Forelimb muscle (tissue), 1 donor: ENCODE results near the gene SRBD1. TPM values are rescaled to one million over a fixed set of nuclear protein-coding genes. Genes with fewer than 3 reads are reported as not detected.

ENCODE experiments used
- DNase-seq: peaks from one replicate; pipeline ENCODE4 v3.0.0-alpha.2; 2013; ENCODE audit warnings: low read depth
- polyA plus RNA-seq: library from polyadenylated mRNA; unstranded; fragments of 120-200 nt; gene quantifications from one replicate; pipeline ENCODE4 v1.2.1, GENCODE V29; 2013; ENCODE audit not compliant: insufficient read length

SRBD1 gene
- 9.2 TPM for polyA plus RNA-seq

DNA sequence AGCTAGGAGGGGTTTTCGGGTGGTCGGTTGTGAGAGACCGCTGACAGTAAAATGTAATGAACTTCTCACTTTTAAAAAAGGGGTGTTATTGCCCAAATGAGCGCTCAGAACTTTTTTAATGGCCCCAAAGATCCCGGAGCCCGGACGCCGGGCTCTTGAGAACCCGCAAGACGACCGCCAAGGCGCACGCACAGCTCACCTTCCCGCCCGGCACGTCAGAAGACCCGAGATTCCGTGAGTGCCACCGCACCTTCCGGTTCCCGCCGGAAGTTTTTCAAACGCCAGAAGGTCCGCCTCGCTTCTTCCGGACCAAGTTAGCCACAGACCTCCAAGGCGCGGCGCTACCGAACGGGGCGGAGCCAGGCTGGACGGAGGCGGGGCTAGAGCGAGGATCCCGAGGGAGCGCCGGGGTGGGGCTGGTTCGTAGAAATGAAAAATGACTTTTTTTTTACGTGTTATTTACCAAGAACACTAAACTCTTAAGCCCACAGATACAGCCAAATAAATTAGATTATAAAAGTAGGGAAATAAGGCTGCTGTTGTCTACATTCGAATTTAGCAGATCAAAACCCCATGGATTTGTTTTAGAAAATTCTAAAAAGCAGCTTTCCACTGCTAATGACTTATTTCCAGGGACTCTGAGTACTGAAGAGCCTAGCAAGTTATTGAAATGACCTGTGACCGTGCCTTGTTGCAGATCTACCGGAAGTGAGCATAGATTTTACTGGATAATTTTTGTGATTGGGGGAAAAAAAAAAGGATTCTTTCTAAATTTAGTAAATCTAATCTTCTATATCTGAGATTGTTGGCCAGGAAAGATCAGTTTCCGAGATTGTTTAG, at the start of gene SRBD1:
TSS of gene SRBD1 (minus strand) at position 248 of the 840 bp plus-strand sequence. CDS start 5,826 bp downstream, outside the sequence.
- peak; percentile 79 for DNase-seq

GRCh38 chr2:45654250-45654649, 43.2 kb upstream of the SRBD1 start:
- DNase-seq, result no peak

GRCh38 chr2:45653122-45653913, 42.3 kb upstream of the SRBD1 start:
- DNase-seq, result no peak

GRCh38 chr2:45652090-45653031, 41.3 kb upstream of the SRBD1 start:
- DNase-seq, result no peak

DNA sequence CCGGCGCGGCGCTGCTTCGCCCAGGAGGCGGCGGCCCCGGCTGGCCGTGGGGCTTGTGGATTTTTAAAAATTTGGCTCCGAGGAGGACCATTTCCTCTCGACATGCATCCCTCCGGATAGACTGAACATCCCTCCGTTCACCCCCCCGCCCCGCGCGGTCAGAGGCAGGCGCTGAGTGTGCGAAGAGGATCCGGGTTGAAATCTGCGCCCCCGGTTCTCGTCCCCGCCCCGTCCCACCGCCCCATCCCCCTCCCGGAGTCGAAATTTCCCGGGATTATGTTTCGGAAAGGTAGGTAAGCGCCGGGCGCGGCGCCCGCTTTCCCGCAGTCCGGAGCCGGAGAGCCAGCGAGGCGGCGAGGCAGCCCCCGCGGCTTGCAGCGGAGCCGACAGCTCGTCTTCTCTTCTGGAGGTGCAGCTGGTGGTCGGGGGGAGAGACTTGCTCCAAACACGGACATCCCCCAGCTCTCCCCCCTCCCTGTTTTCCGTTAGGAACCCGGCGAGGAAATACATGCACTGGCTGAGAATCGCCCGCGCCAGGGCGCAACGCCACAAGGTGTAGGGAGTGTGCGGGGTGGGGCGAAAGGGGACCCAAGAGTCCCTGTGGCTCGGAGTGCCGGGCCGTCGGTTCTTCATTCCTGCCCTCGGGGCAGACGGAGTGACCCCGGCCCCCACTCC, 40.5 kb upstream of the SRBD1 start, which contains the start of gene PRKCE:
TSS of gene PRKCE (plus strand) at position 261 of the 675 bp plus-strand sequence.
- no peak for DNase-seq

GRCh38 chr2:45650851-45651414, 39.9 kb upstream of the SRBD1 start:
- peak; percentile 96 for DNase-seq

- DNase-seq, result no peak
Observed at GRCh38 chr2:45649858-45650811, 39.1 kb upstream of the SRBD1 start.

- no peak for DNase-seq
Observed at GRCh38 chr2:45649462-45649857, 38.4 kb upstream of the SRBD1 start.

DNA sequence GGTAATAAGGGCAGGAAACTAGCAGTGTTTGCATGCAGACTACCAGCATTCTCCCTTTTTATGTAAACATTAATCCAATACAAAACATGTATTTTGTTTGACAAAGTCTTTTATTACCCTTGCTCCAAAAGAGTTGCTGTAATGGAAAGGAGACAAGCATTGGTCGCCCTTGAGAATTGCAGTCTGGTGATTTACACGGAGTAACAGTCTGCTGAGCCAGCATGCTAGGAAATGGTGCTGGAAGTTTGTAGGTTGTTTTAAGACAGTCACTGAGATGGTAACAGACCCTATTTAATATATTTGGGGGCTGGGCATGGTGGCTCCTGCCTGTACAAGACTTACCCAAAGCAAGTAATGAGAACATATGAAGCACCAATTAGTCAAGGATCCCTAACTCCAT, 37.6 kb upstream of the SRBD1 start:
- no peak for DNase-seq

- no peak for DNase-seq
Observed at GRCh38 chr2:45647986-45648520, 37.0 kb upstream of the SRBD1 start.

GRCh38 chr2:45647356-45647755, 36.3 kb upstream of the SRBD1 start:
- DNase-seq, result no peak

DNA sequence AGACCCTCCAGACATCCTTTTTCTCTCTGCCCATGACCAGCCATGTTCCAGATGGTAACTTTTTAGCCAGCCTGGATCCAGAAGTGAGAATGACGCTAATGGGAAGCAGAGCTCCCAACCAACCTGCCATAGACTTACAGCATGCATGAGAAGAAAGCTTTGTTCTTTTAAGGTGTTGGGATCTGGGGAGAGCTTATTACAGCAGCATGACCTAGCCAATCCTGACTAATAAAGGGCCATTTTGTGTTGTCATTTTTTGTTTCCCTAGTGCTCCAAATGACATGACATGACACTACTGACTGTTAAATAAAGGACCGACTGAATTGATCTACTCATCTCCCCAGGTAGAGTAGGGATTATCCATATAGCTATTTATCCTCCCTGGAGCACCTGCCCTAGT, 35.2 kb upstream of the SRBD1 start:
- DNase-seq, result no peak

DNA sequence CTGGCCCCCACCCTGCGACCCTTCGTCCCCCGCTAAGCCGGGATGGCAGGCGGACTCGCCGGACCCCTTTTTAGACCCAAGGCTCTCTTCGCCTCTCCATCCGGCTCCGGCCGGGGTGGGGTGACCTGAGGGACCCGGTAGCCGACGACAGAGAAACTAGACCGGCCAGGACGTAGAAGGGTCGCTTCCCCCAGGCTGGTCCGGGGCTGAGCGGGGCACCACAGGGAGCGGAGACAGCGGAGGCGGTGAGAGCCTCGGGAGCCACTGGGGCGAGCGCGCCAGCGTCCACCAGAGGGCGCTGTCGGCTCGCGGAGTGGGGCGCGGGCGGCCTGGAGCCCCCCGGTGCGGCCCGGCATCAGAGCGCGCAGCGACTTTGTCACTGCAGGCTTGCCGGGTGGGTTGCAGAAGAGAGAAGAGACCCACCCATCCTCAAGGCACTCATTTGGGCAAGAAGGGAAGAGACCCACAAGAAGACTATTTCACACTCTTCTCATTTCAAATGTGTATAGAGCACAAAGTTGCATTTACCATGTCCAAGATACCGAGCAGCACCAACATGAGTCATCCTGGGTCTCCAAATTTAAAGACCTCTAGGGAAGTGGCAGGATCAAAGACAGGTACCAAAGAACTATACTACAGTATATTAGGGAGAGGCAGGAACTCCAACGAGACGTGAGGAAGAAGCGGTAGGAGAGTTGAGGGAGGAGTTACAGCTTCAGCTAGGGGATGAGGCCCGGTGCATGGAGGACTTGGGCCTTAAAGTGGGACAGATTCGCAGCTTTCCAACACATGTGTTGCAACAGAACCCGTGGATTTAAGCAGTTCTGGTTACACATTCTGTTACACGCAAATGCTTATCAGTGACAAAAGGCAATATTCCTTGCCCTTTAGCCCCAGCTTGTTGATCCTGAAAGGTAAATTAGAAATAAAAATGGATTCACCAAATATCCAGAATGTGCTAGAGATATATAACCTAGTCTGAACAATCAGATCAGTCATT, 32.8 kb upstream of the SRBD1 start:
- DNase-seq, result no peak

- no peak for DNase-seq
Observed at GRCh38 chr2:45643095-45643494, 32.0 kb upstream of the SRBD1 start.

DNA sequence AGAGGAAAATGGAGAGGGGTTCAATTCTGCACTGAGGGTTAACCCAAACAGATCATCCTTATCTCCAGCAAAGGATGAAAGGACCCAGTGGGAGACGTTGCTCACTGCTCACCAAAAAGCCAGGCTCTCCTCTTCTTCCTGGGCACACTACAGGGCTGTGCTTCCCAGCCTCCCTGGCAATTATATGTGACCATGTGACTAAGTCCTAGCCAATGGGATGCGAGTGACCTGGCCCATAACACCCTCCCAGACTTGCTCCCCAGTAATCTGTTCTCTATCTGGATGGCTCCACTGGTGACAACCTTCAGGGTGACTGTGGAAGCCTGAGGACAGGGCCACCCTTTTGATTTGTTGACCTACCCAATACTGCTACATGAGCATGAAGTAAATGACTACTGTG, 29.5 kb upstream of the SRBD1 start:
- no peak for DNase-seq

- no peak for DNase-seq
Observed at GRCh38 chr2:45637440-45637839, 26.4 kb upstream of the SRBD1 start.

DNA sequence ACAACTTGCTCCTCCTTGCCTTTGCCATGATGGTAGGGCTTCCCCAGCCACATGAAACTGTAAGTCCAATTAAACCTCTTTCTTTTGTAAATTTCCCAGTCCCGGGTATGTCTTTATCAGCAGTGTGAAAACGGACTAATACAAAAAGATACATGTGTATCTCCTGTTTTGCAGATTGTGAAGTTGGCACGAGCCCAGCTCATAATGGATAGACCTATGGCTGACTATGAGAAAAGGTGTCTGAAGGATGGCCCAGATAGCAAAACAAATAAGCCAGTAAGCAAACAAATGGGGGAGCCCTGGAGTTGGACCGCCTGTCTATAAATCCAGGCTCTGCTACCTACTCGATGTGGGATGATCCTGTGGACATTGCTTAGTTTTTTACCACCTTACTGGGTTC, 24.9 kb upstream of the SRBD1 start:
- DNase-seq, result no peak

DNA sequence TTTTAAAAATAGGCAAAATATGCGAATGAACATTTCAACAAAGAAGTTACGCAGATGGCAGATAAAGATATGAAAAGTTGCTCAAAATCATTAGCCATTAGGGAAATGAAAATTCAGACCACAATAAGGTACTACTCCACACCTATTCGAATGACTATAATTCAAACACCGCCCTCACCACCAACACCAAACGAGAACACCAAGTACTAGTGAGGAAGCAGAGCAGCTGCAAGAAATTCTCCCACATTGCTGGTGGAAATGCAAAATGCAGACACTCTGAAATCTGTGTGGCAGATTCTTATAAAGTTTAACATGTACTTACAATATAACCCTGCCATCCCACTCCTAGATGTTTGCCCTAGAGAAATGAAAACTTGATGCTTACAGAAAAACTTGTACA, 23.2 kb upstream of the SRBD1 start:
- no peak for DNase-seq
